DMS79 treated with DMSO at 0.1 percent for 48 hours (cell line): ENCODE results near the gene DNAJC25.

Experiments
- DNase-seq: peaks from one replicate; lab custom pipeline; 2025; lab: John Stamatoyannopoulos, UW

The DNAJC25 gene

DNA sequence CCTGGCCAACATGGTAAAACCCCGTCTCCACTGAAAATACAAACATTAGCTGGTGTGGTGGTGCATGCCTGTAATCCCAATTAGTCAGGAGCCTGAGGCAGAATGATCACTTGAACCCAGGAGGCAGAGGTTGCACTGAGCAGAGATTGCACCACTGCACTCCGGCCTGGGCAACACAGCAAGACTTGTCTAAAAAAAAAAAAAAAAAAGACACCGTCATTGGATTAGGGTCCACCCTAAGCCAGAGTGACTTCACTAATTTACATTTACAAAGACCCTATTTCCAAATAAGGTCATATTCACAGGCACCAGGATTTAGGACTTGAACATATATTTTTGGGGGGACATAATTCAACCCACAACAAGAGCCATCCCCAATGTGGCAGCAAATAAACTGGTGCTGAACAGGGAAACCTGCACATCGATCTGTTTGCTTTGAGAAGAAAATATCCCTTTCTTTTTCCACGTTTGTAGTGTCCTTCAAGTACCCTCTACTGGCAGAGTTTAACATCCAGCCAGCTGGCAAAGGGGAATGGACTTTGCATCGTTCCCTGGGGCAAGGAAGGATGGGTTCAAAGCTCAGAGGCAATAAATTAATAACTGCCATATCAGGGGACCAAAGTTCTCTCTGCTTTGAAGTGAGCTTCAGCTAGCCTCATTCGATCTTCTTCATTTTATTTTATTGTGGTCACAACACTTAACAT lies 3.7 kb upstream of the DNAJC25 start:
- DNase-seq: no peak

DNA sequence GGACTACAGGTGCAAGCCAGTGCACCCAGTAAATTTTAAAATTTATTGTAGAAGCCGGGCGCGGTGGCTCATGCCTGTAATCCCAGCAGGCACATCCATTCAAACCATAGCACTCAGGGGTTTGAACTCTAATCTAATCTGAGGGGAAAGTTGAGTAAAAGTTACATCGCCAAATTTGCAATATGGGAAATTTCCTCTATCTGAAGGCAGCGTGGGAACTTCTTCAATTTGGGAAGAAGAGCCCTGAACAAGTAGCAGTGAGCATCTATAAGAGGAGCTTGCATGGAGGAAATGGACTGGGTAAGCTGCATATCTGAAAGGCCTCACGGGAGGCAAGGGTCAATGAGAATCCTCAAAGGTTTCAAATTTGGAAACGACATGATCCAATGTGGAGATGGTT lies 2.7 kb upstream of the DNAJC25 start:
- DNase-seq: no peak

DNA sequence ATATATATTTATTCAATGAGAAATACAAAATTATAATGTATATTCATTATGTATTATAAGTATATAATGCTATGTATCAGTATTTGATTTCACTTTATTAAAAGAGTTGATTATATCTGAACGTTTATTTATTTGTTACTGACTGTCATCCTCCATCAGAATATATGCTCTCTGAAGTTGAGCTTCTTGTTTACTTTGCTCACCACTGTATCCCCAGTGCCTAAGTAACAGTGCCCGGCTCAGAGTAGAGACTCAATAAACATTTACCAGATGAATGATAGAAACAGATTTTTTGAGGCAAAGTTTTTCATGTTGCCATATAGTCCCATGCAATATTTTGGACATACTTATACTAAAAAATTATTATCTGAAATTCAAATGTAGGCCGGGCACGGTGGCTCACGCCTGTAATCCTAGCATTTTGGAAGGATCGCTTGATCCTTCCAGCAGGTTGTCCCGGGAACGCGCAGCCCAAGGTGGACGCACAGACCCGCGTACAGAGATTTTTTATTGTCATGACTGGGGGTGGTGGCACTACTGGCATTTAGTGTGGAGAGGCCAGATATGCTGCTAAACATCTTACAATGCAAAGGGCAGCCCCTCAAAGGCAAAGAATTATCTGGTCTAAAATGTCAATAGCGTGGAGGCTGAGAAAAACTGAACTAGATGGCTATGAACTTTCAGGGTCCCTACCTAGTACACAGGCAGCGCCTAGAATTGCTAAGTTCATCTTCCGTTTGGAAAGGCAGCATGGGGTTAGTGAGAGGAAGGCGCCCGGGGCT lies 761 bp upstream of the DNAJC25 start:
- DNase-seq: peak; percentile 42

DNA sequence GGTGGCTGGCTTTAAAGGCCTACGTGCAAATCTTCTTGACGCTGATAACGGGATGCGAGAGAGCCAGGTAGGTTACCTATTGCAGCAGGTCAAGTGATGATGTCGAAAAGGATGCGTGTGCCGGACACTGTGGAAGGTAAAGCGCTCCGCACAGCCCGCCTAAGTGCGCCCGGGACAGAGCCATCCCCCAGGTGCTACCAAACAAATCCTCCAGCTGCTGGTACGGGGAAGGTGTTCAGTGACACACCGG lies 245 bp upstream of the DNAJC25 start:
- no peak for DNase-seq

DNA sequence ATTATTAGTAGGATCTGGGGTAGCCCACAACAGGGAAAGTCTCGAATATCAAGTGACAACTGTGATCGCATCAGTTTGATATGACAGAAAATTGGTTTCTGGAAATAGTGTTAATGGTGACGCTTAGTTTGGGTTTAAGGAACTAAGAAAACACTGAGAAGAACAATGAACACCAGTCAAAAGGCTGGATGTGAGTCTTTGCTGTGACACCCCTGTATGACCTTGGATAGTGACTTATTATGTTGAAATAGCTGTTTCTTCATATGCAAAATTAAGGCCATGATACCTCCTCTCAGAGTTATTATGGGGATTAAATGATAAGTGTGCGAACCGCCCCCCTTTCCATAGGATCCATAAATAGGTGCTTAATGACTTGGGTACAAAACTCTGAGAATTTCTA lies 926 bp downstream of the DNAJC25 start:
- no peak for DNase-seq

DNA sequence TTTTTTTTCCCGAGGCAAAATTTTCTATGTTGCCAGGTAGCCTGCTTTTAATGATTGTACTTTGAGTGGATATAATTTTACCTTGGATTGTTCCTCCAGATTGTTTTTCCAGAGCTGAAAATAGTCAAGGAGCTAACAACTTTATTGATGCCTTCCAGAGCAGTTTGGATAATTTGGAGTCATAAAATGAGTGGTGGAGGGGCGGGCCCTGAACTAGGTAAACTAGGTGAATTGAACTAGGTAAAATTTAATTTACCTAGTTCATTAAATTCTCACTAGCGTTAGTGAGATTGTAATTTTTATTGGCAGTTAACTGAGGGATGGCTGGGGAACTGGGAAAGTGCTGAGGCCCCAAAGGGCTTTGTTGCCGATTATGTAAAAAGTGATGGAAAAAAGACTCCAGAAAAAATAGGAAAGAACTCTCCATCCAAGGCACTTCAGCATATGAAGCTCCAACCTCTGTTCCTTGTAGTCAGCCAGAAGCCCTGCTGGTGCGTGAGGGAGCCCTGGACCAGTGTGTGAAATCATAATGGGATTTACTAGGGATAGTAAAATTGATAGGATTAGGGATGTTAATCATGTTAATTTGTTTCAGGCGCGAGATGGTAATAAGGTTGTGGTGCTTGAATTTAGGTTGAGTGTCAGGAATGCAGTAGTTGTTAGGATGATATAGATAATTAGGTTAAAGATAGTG lies 1.7 kb downstream of the DNAJC25 start:
- DNase-seq: no peak

DNA sequence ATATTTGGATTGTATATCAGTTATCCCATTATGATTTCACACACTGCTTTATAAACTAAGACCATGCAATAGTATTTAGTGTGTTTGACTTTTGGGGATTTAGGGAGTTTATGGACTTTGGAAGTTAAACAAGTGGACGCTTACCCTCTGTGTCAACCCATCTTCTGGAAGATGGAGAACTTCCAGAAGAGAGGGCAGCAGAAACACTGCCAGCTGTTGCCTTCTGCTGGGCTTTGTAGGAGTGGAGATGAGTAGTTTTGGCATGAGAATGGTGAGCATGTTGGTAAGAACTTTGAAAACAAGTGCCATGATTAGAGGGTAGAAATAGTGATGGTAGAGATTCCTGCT lies 2.2 kb downstream of the DNAJC25 start:
- DNase-seq: no peak

DNA sequence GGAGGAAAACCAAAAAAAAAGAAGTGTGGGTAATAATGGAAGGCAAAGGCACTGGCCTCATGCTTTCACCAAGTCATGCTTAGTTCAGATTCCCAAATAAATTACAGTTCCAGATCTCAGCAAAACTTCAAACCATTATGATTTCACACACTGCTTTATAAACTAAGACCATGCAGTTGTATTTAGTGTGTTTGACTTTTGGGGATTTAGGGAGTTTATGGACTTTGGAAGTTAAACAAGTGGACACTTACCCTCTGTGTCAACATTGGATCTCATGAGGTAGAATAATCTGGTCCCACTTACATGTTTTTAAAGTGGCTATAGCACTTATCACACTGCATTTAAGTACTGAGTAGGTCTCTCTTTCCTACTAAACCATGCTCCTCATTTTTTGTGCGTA lies 3.7 kb downstream of the DNAJC25 start:
- DNase-seq: no peak

DNA sequence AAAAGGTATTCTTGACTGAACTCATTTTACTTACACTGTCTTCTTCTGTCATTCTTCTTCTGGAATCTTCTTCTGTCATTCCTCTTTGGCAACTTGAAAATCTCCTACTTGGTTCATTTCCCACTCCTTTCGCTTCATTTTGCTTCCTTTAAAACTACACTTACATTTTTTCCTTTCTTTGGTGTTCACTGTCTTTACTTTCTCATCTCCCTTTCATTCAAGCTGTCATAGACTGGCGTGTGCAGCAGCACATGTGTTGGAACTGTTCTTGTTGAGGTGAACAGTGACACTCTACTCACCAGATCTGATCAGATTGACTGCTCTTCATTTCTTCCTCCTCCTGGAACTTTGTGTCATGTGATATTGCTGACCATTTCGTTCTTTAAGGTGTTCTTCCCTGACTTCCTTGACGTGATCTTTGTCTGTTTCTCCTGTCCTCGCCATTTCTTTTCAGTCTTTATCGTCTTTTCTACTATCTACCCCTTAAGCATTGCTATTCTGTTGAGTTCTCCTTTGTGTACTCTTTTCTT lies 6.4 kb downstream of the DNAJC25 start:
- no peak for DNase-seq

DNA sequence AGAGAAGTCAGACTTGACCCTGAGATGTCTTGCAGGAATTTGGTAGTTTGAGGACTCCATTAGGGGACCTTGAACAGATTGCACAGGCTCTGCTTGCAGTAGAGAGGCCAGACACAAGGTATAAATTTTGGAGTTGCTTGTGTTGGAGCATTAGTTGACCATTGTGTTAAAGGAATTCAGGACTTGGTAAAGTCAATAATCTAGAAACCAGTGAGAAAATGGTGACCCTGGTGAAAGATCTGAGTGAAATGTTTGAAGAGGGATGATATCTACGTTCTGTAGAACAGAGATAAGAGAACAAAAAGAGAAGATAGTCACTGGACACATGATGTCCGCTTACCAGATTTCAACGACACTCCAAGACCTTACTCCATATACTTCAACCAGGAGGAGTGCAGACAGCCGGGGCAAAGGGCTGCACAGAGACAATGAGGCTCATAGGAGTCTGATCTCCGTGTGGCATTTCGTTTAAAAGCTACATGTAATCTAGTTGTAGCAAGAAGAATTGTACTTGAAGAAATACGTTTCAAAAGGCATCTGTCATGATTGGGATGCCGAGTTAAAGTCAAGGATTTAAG lies 13.2 kb downstream of the DNAJC25 start:
- DNase-seq: no peak

DNA sequence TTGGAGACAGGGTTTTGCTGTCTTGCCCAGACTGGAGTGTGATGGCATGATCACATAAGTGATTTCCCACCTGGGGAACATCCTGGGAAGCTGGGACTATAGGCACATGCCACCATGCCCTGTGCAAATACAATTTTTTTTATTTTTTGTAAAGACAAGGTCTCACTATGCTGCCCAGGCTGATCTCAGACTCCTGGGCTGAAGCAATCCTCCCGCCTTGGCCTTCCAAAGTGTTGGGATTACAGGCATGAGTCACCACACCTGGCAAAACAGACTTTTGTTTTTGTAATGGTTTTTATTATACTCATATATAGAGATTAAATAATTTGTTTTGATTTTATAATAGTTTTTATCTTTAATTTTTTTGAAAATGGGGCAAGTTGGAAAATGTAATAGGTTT lies 14.7 kb downstream of the DNAJC25 start:
- no peak for DNase-seq

DNA sequence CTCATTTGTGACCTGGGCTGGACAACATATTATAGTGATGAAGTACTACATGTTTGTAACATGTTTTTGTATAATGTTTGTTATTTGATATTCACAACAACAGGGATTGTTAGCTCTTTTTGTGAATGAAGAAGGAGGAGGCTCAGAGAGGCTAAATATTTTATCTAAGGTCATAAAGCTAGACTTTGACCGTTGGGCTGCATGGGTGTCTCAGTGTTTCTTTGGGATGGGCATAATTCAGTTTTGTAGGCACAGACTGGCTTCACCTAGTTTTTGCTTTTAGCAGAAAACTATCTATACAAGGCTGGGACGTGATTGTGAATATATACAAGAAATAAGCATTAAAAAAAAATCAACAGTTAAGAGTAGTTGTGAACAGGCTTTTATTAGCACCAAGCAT lies 15.3 kb downstream of the DNAJC25 start:
- no peak for DNase-seq

DNA sequence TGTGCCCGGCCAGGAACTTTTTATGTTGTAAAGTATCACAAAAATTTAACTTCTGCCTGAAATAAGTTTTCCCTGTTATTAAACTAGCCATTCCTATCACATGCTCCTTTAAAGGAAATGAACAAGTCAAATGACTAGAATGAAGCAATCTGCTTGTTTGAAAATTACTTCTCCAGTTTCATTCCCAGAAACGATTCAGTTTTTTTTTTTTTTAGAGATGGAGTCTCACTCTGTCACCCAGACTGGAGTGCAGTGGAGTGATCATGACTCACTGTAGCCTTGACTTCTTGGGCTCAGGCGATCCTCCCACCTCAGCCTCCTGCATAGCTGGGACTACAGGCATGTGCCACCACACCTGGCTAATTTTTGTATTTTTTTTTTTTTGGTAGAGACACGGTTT lies 16.9 kb downstream of the DNAJC25 start:
- no peak for DNase-seq

DNA sequence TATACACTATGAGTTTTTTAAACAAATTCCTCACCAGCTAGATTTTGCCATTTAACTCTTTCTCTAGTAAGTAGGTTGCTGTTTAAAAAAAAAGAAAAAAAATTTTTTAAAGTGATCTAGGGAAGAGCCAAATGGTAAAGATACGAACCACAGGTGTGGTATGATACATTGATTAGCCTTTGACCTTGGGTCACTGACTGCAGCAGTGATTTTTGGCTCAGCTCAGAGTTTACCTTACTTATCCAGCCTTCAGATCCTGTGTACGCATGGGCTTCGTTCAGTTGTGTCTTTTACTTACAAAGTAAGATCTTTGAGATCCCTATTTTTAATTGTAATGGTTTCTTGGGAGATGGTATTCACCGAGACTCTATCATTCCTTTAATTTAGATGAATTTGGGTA lies 17.9 kb downstream of the DNAJC25 start:
- DNase-seq: no peak

DNA sequence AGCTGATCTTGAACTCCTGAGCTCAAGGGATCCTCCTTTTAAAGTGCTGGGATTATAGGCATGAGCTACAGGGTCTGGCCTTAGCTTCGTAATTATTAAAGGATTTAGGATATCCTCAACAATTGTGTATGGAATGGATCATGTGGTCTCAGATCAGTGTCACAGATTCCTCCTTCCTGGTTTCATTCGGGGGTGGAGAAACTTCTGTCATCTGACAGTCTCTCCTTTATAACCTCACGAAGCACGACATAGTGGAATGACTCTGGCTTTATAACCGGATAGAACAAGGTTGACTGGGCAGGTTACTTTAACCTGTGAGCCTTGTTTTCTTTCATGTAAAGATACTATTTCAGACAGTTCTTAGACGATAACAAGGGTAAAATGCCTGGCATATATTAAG lies 25.9 kb downstream of the DNAJC25 start:
- DNase-seq: no peak

DNA sequence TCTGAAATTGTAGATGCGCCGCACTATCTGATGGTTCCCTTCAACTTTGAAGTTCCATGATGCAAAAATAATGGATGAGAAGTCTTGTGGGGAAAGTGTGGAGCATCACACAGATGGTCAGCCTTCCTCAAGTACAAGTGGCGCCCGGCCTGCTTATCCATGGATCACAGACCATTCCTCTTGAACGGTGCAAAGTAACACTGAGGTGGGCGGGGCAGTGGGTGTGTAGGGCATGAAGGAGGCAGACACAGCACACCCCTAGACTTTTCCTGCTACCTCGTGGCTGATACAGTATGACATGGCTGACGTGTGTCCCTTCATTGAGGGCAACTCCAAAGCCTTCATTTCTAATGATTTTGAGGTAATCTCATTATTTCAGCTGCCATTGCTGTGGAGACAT lies 27.8 kb downstream of the DNAJC25 start:
- no peak for DNase-seq

DNA sequence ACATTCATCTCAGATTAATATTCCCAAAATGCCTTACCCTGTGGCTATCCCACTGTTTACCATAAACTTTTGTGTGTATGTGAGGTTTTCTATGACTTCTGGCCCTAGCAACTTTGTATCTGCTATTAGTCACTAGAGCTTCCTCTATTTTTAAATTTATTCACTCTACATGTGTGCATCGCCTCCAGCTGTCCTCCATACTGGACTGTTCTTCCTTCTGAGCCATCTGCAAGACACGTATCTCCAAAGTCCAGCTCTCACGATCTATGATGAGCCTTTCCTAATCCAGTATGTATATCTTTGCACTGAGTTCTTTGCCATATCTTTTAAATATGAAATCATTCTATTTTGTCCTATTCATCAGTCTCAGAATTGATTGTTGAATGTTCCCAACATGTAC lies 28.6 kb downstream of the DNAJC25 start:
- DNase-seq: no peak

DNA sequence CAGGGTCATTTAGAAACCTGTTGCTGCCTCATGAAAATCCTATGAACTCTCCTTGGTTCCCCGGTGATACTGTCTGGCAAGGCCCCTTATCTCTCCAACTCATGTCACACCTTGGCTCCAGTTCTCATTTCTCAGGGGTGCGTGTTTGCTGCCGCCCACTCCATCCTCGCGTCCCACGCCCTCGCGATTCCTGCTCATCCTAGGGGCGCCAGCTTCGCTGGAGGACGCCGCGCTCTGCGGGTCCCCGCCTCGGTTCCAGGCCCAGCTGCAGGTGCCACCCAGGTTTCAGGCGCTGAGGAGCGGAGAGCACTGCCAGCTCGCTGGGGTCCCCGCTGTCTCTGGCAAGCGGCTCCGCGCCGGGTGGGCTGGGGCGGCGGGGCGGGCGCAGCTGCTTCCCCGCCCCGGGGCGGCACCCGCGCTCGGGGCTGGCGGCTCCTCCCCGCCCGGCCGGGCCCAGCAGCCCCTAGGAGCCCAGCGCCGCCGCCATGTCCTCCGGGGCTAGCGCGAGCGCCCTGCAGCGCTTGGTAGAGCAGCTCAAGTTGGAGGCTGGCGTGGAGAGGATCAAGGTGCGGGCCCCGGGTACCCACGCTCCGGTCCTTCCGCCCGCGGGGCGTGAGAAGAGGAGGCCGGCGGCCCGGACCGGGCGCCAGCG lies 30.1 kb downstream of the DNAJC25 start, which contains the start of gene GNG10:
Gene GNG10, plus strand, starts transcription at position 456 of the 652 bp plus-strand sequence. Its CDS starts 30 bp downstream, at position 486.
- DNase-seq: peak; percentile 19

DNA sequence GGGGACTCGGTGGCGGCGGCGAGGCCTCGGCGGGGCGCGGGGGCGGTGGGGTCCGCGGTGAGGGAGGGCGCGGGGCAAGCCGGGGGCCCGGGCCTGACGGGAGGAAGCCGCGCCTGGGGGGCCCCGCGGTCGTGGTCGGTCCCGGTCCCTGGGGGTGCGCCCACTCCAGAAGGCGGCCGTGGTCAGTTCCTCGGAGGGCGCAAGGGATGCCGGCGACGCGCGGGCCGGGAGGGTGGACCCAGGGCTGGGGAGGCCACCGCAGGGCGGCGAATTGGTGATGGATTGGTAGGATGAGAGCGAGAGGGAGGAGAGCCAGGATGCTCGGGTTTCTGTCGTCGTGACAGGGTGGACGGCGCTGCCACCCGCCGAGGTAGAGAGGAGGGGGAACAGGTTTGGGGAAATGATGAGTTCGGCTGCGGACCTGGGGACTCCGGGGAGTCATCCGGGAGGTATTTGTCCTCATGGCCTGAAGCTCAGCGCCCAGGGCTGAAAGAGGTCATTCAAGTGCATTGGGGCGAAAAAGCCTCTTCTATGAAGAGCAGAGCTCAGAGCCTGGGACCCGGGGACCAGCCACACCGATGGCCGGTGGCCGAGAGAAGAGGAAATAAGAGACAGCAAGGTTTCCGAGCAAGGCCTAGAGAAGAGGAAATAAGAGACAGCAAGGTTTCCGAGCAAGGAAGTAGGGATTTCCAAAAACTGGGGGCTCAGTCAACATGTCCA lies 30.8 kb downstream of the DNAJC25 start:
- peak; percentile 34 for DNase-seq

DNA sequence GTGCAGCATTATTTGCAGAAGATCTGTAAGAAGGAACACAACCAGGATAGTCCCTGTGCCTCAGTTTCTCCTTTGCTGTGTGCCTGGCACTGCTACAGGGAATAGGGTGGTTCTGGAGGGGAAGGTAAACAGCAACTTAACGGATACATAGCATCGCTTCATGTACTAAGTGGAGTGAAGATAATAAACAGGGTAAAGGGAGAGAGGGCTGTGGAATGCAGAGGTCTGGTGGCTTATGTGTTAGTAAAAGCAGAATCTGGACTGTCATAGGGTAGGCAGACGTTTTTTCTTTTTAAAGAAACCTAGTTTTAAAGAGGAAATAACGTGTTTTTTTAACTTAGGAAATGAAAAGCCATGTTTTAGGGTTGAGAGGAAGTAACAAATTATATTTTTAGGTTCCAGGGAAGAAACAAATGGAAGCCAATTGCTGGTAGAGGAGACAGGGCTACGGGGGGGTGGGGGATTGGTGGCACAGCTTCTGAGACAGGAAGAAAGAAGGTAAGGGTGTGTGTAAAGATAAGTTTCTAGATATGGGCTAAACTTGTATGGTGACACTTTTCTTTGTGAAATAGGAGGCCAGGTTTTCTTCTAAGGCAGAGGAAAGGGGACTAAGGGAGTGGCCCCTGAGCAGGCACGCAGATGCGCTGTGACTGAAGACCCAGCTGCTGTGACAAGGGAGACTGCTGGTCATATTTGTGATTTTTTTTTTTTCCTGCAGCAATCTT lies 31.6 kb downstream of the DNAJC25 start:
- no peak for DNase-seq

DNA sequence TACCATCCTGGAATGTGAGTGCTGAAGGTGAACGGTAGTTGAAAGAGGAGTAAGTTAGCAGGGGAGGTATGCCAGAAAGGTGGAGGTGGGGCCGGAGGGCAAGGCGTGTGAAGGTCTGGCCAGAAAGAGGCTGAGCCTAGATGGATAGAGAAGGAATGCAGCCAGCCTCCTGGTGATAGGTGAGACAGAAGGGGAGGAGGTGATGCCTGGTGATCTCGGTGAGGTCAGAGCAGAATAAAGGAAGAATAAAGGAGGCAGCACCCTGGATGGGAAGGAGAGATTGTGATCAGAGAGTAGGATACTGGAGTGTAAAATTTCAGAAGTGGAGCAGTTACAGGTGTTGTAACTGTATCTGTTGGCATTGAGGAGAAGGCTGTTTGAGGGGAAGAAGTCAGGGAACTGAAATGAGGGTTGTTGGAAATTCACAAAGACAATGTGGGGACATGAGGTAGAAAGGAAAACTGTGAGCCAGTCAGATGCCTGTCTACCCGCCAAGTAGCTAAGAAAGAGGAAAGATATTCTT lies 32.2 kb downstream of the DNAJC25 start:
- no peak for DNase-seq
